Testis (tissue), 3 donors: ENCODE data around the gene PA2G4. TPM values are rescaled to one million over a fixed set of nuclear protein-coding genes. Genes with fewer than 3 reads are reported as not detected.
A peak's percentile ranks its signal among the peaks of the same experiment; 100 is the strongest.
"Not testable (repeated sequence)": the region's sequence is repeated elsewhere in the genome, so short reads cannot be mapped to it uniquely, and the experiment has no call there.

Experiments
- DNase-seq: peaks from one replicate; pipeline ENCODE4 v3.0.0-alpha.2; 2019
- H3K27ac ChIP-seq, 2 donors: fragments of 200-600 bp; sonication (generic); one replicate each; pipeline ENCODE4 v1.5.1; 2019
- H3K27me3 ChIP-seq: fragments of 200-600 bp; sonication (generic); one replicate; pipeline ENCODE4 v1.5.1; 2019
- H3K36me3 ChIP-seq: fragments of 200-600 bp; sonication (generic); one replicate; pipeline ENCODE4 v1.5.1; 2017; ENCODE audit warnings: low read depth; ENCODE audit errors: missing control alignments
- H3K4me1 ChIP-seq: fragments of 200-600 bp; sonication (generic); one replicate; pipeline ENCODE4 v1.5.1; 2019
- H3K4me3 ChIP-seq, 2 donors: fragments of 200-600 bp; sonication (generic); one replicate each; pipeline ENCODE4 v1.5.1; 2017 to 2019
- H3K9me3 ChIP-seq: fragments of 200-600 bp; sonication (generic); one replicate; pipeline ENCODE4 v1.5.1; 2017
- CTCF ChIP-seq, 3 experiments: fragments of 450-650 bp in 2 of 3; fragments of 200-600 bp in 1 of 3; sonication (generic) in 1 of 3; IDR thresholded peaks; one replicate each; pipeline ENCODE4 v1.5.1; 2016 to 2019; ENCODE audit warnings: antibody characterized with exemption in 3 of 3, mild to moderate bottlenecking in 2 of 3, moderate library complexity in 1 of 3
- POLR2A ChIP-seq: fragments of 450-650 bp; IDR thresholded peaks from one replicate; pipeline ENCODE4 v1.6.1; 2017; ENCODE audit warnings: antibody characterized with exemption, mild to moderate bottlenecking, moderate library complexity
- WGBS, 2 donors: methylation state at CpG; one replicate each; pipeline ENCODE4 v1.1.5; 2018; 5-methylcytosine and 5-hydroxymethylcytosine counted together
- intact Hi-C: fragments of 100-400 bp; cut with DNase I; formaldehyde crosslinking; loops from one replicate; pipeline ENCODE4 v1.15.1; 2023; ENCODE audit warnings: low total_unique reads
- polyA plus RNA-seq: library from polyadenylated mRNA; stranded (reverse); fragments of 350-450 nt; fragmentation: Illumina TruSeq; extraction: RNeasy Lipid Tissue Mini Kit (QIAGEN cat#74804); gene quantifications from one replicate; pipeline ENCODE4 v1.2.3, GENCODE V29; 2014; ENCODE audit warnings: low read depth, low replicate concordance; ENCODE audit not compliant: insufficient read depth
- total RNA-seq, 2 donors: library from RNA; depleted of rRNA; stranded (reverse); fragments of >200 nt; gene quantifications; one replicate each; pipeline ENCODE4 v1.2.3, GENCODE V29; 2016

Gene PA2G4
- total and polyA plus RNA-seq, 3 donors from 2014 or later: 61.0 to 190 (median 81.4) TPM

DNA sequence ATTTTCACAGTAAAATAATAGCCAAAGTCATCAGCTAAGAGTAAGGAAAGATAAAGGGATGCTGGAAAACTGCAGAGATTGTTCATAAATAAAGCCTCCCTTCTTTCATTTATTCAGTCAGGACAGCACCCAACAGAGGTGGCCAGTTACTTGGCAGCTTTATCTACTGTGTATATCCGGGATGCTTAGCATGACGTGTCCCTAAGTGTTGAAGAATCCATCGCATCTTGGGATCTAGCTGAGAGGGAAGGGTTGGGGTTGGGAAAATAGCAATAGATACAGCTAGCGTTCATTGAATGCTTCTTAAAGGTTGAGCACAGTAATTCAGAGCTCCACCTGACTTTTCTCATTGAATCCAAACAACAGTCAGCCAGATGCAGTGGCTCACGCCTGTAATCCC, 30.0 kb upstream of the PA2G4 start:
- TF ChIP-seq POLR2A: no peak
- TF ChIP-seq CTCF (IDR thresholded peaks at IDR 0.05): no peak
- intact Hi-C loops: no loop called here
- no peak overlapping the region for H3K27ac ChIP-seq
- WGBS, 2 donors: 86 to 89% methylated on average over 5 of the region's 5 CpGs
- no peaks in the 10 kb centered on the region for H3K9me3 ChIP-seq
- H3K27me3 ChIP-seq: no peaks in the 10 kb centered on the region
- DNase-seq: no peak
- H3K36me3 ChIP-seq: no peaks in the 10 kb centered on the region
- no peak overlapping the region for H3K4me3 ChIP-seq
- no peaks in the 10 kb centered on the region for H3K4me1 ChIP-seq

GRCh38 chr12:56077966-56078365, 26.4 kb upstream of the PA2G4 start:
- WGBS, 2 donors: 90 to 91% methylated on average over 9 of the region's 9 CpGs
- H3K36me3 ChIP-seq, H3K9me3 ChIP-seq, intact Hi-C loops, H3K27ac ChIP-seq, DNase-seq, H3K4me3 ChIP-seq, H3K27me3 ChIP-seq, H3K4me1 ChIP-seq: not testable (repeated sequence)

DNA sequence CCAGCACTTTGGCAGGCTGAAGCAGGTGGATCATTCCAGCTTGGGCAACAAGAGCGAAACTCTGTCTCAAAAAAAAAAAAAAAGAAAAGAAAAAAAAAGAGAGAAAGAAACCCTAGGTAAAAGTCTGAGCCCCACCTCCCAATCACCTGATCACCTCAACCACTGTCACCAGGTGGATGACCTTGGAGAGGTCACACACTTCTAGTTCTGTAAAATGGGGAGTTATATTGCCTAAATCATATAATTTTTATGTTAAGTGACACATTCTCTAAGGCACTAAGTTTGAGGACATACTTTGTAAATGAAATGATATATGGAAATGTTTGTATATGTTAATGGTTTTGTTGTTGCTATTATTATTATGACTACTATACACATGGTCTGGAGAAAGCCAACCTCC, 25.9 kb upstream of the PA2G4 start:
- H3K4me3 ChIP-seq: no peak overlapping the region
- intact Hi-C loops: no loop called here

DNA sequence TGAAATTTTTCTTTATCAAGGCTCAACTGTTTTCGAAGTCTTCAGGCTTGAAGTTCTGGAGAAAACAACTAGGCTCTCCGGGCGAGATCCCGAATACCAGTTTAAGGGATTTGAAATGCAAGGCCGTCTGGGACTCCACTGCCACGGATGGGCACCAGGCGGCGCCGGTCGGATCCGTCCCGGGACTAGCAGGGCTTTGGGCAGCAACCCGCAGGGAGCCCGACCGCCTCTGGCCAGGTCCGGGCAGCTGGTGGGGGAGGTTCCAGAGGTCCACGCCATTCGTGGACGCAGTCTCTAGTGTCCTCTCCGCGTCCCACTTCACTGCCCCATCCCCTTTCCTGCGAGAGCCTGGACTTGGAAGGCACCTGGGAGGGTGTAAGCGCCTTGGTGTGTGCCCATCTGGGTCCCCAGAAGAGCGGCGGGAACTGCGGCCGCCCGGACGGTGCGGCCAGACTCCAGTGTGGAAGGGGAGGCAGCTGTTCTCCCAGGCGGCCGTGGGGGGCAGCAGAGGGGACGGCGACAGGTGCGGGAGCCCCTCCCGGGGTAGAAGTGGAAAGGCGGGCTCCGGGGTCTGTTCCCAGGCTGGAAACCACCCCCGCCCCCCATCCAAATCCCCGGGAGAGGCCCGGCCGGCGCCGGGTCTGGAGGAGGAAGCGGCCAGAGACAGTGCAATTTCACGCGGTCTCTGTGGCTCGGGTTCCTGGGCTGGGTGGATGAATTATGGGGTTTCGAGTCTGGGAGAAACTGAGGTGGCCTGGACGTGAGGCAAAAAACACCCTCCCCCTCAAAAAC, 25.2 kb upstream of the PA2G4 start:
- Histone ChIP-seq H3K27me3 (no peaks in the 10 kb centered on the region), H3K27ac (no peak overlapping the region), H3K4me1 (peaks cover 7% of the 10 kb centered on the region), H3K4me3 (peak overlapping the region; percentile 39 to 42), H3K9me3 (no peaks in the 10 kb centered on the region), H3K36me3 (no peaks in the 10 kb centered on the region)
- peak; percentile 31 to 69 (median 61) for TF ChIP-seq CTCF (IDR thresholded peaks at IDR 0.05)
- no peak for TF ChIP-seq POLR2A
- 1% methylated on average over 16 to 50 of the region's 50 CpGs for WGBS, 2 donors
- DNase-seq: peak; percentile 76
- intact Hi-C loops: no loop called here

More for the DNA sequence above, 25.9 kb upstream of the PA2G4 start:
- no peak for DNase-seq
- Histone ChIP-seq H3K36me3 (no peaks in the 10 kb centered on the region), H3K27me3 (no peaks in the 10 kb centered on the region), H3K4me1 (peaks cover 7% of the 10 kb centered on the region), H3K9me3 (no peaks in the 10 kb centered on the region), H3K27ac (no peak overlapping the region)
- 92 to 100% methylated on average over 1 of the region's 1 CpG for WGBS, 2 donors
- TF ChIP-seq CTCF (IDR thresholded peaks at IDR 0.05) (no peak), POLR2A (no peak)

DNA sequence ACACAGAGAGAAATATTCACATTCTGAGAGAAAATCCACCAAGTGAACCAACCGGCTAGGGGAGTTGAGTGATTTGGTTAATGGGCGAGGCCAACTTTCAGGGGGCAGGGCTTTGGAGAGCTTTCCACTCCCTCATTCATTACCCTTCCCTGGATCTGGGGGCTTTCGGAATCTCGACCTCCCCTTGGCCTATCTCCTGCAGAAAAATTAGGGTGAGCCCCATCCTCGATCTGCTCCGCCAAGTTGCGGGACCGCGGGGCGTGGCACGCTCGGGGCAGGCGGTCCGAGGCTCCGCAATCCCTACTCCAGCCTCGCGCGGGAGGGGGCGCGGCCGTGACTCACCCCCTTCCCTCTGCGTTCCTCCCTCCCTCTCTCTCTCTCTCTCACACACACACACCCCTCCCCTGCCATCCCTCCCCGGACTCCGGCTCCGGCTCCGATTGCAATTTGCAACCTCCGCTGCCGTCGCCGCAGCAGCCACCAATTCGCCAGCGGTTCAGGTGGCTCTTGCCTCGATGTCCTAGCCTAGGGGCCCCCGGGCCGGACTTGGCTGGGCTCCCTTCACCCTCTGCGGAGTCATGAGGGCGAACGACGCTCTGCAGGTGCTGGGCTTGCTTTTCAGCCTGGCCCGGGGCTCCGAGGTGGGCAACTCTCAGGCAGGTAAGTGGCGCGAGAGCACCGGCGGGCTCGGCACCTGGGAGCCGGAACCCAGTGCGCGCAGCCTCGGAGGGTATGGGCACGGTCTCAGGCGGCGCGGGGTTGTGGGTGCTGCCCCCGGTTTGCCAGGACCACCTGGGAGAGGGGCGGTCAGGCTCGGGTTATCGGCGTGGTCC, 24.4 kb upstream of the PA2G4 start, which contains the start of gene ERBB3:
TSS of gene ERBB3 (plus strand) at position 443 of the 833 bp plus-strand sequence. CDS start at position 579, 136 bp downstream.
- no peak for TF ChIP-seq CTCF (IDR thresholded peaks at IDR 0.05)
- TF ChIP-seq POLR2A: no peak
- H3K27me3 ChIP-seq: no peaks in the 10 kb centered on the region
- no peaks in the 10 kb centered on the region for H3K9me3 ChIP-seq
- no peak within 1 kb of the TSS for H3K27ac ChIP-seq
- H3K36me3 ChIP-seq: no peaks in the 10 kb centered on the region
- WGBS, 2 donors: 1 to 2% methylated on average over 15 to 54 of the region's 59 CpGs
- H3K4me1 ChIP-seq: peaks cover 7% of the 10 kb centered on the region
- peak; percentile 29 for DNase-seq
- intact Hi-C loops: no loop called here
- peak within 1 kb of the TSS; percentile 39 to 42 for H3K4me3 ChIP-seq
